HepG2 (cell line): Measurements from ENCODE around the gene IKZF4. TPM values are rescaled to one million over a fixed set of nuclear protein-coding genes. Genes with fewer than 3 reads are reported as not detected.

Experiments used
- CENPBD1 ChIP-seq: sonication (generic); formaldehyde crosslinking; IDR thresholded peaks from 2 replicates; pipeline ENCODE4 v1.8.0; 2022; ENCODE audit warnings: missing genetic modification reagents, low read depth, mild to moderate bottlenecking, borderline replicate concordance
- GZF1 ChIP-seq: sonication (generic); formaldehyde crosslinking; IDR thresholded peaks from 2 replicates; pipeline ENCODE4 v1.5.1; 2020; ENCODE audit warnings: mild to moderate bottlenecking, missing genetic modification reagents
- HNRNPL ChIP-seq: fragments of 200-400 bp; formaldehyde crosslinking; IDR thresholded peaks from 2 replicates; pipeline ENCODE4 v1.6.1; 2017; ENCODE audit warnings: mild to moderate bottlenecking, low read depth, low read length
- KDM4B ChIP-seq: sonication (generic); formaldehyde crosslinking; IDR thresholded peaks from 2 replicates; pipeline ENCODE4 v1.4.0; 2020; ENCODE audit warnings: missing genetic modification reagents
- MAX ChIP-seq: IDR thresholded peaks from 2 replicates; pipeline ENCODE4 v1.6.1; 2012; ENCODE audit warnings: inconsistent platforms
- MYPOP ChIP-seq: sonication (generic); formaldehyde crosslinking; IDR thresholded peaks from 2 replicates; pipeline ENCODE4 v1.8.1; 2023; ENCODE audit warnings: mild to moderate bottlenecking, moderate library complexity, missing genetic modification reagents
- NFAT5 ChIP-seq: sonication (generic); formaldehyde crosslinking; IDR thresholded peaks from 2 replicates; pipeline ENCODE4 v1.4.0; 2020; ENCODE audit warnings: missing genetic modification reagents
- NFE2L1 ChIP-seq: sonication (generic); formaldehyde crosslinking; IDR thresholded peaks from 2 replicates; pipeline ENCODE4 v1.4.0; 2020; ENCODE audit warnings: missing genetic modification reagents, mild to moderate bottlenecking, borderline replicate concordance
- PITX1 ChIP-seq: sonication (generic); formaldehyde crosslinking; IDR thresholded peaks from 2 replicates; pipeline ENCODE4 v1.5.1; 2020; ENCODE audit warnings: mild to moderate bottlenecking, missing genetic modification reagents
- RBM22 ChIP-seq: fragments of 200-400 bp; formaldehyde crosslinking; optimal IDR thresholded peaks from 2 replicates; pipeline ENCODE3; 2017; ENCODE audit warnings: mild to moderate bottlenecking, low read length, moderate library complexity
- RCOR2 ChIP-seq: IDR thresholded peaks from 2 replicates; pipeline ENCODE4 v1.6.1; 2016; ENCODE audit warnings: missing biosample characterization, missing genetic modification reagents
- SOX6 ChIP-seq, 2 experiments: fragments of 450-650 bp in 1 of 2; sonication (generic) in 1 of 2; formaldehyde crosslinking in 1 of 2; IDR thresholded peaks; 2 replicates each; pipeline versions ENCODE4 v1.4.0 to v1.6.1; 2017 to 2020; ENCODE audit warnings: antibody characterized with exemption in 1 of 2, mild to moderate bottlenecking in 1 of 2, missing genetic modification reagents in 1 of 2
- ZKSCAN1 ChIP-seq: fragments of 150-350 bp; IDR thresholded peaks from 2 replicates; pipeline ENCODE4 v1.6.1; 2014; ENCODE audit warnings: low read length
- ZNF101 ChIP-seq: sonication (generic); formaldehyde crosslinking; IDR thresholded peaks from 2 replicates; pipeline ENCODE4 v1.4.0; 2020; ENCODE audit warnings: mild to moderate bottlenecking, low read depth, missing genetic modification reagents, borderline replicate concordance
- ZNF232 ChIP-seq: sonication (generic); formaldehyde crosslinking; IDR thresholded peaks from 2 replicates; pipeline ENCODE4 v1.4.0; 2020; ENCODE audit warnings: missing genetic modification reagents, borderline replicate concordance
- ZNF335 ChIP-seq: sonication (generic); formaldehyde crosslinking; IDR thresholded peaks from 2 replicates; pipeline ENCODE4 v1.4.0; 2020; ENCODE audit warnings: missing genetic modification reagents
- ZNF597 ChIP-seq: sonication (generic); formaldehyde crosslinking; IDR thresholded peaks from 2 replicates; pipeline ENCODE4 v1.5.0; 2020; ENCODE audit warnings: missing genetic modification reagents
- ZNF605 ChIP-seq: sonication (generic); formaldehyde crosslinking; IDR thresholded peaks from 2 replicates; pipeline ENCODE4 v1.8.0; 2022; ENCODE audit warnings: mild to moderate bottlenecking, missing genetic modification reagents
- ZNF616 ChIP-seq: sonication (generic); formaldehyde crosslinking; IDR thresholded peaks from 2 replicates; pipeline ENCODE4 v1.5.0; 2020; ENCODE audit warnings: low read depth, mild to moderate bottlenecking, missing genetic modification reagents
- ZNF709 ChIP-seq: sonication (generic); formaldehyde crosslinking; IDR thresholded peaks from 2 replicates; pipeline ENCODE4 v1.5.0; 2020; ENCODE audit warnings: mild to moderate bottlenecking, missing genetic modification reagents
- ZNF720 ChIP-seq: sonication (generic); formaldehyde crosslinking; IDR thresholded peaks from 2 replicates; pipeline ENCODE4 v1.4.0; 2020; ENCODE audit warnings: missing genetic modification reagents
- ZSCAN12 ChIP-seq: sonication (generic); formaldehyde crosslinking; IDR thresholded peaks from 2 replicates; pipeline ENCODE4 v1.9.0; 2021; ENCODE audit warnings: mild to moderate bottlenecking, missing genetic modification reagents
- polyA plus RNA-seq, 8 experiments: library from polyadenylated mRNA; depleted of rRNA in 3 of 8; stranded (reverse) in 7 of 8; unstranded in 1 of 8; fragments of >200 nt; fragmentation: Illumina TruSeq in 4 of 8; extraction: Trizol in 4 of 8; gene quantifications; 2 replicates each; pipeline versions ENCODE4 v1.2.1 to v1.2.3, GENCODE V29; 2011 to 2016; ENCODE audit warnings: low read depth in 4 of 8, missing spikeins in 1 of 8, mixed read lengths in 1 of 8; ENCODE audit not compliant: insufficient read depth in 1 of 8
- total RNA-seq, 5 experiments: library from RNA; depleted of rRNA; stranded (reverse); fragments of >200 nt; fragmentation: Illumina TruSeq; extraction: Trizol; gene quantifications; 2 replicates each; pipeline ENCODE4 v1.2.3, GENCODE V29; 2016; ENCODE audit warnings: low read depth in 1 of 5

IKZF4 gene
- total and polyA plus RNA-seq, 2 of the 13 experiments (the other 11 are each of a cell fraction or from before 2014, with no cell fraction given) = 0.58 to 2.2 TPM

- TF ChIP-seq NFAT5 (CRISPR knock-in tag) (no peak), ZNF616 (0 out of 2 replicates have a peak, but pooled peaks have one; percentile 17), MAX (peak; percentile 68), CENPBD1 (CRISPR knock-in tag) (no peak), KDM4B (CRISPR knock-in tag) (peak; percentile 95), ZNF232 (peak; percentile 59; the same call in 1 of the 2 replicates), MYPOP (CRISPR knock-in tag) (no peak), ZSCAN12 (CRISPR knock-in tag) (no peak), NFE2L1 (CRISPR knock-in tag) (no peak), ZNF709 (no peak), ZKSCAN1 (no peak), ZNF605 (CRISPR knock-in tag) (0 out of 2 replicates have a peak, but pooled peaks have one; percentile 20), RCOR2 (CRISPR knock-in tag) (peak; percentile 87), SOX6 (IDR thresholded peaks at IDR 0.05) (no peak), SOX6 (CRISPR knock-in tag; IDR thresholded peaks at IDR 0.05) (peak; percentile 85), ZNF720 (CRISPR knock-in tag) (no peak), GZF1 (no peak), PITX1 (CRISPR knock-in tag) (peak; percentile 97), RBM22 (no peak), ZNF597 (no peak), ZNF101 (CRISPR knock-in tag) (no peak), HNRNPL (0 out of 2 replicates have a peak, but pooled peaks have one; percentile 22), ZNF335 (CRISPR knock-in tag) (no peak)
These were observed 59.8 kb downstream of the IKZF4 start (continued) for GRCh38 chr12:56080556-56081138.
